GM23338 (cell line): ENCODE results near the gene CAMSAP3. TPM values are rescaled to one million over a fixed set of nuclear protein-coding genes. Genes with fewer than 3 reads are reported as not detected.

Experiments
- ATAC-seq: fragments of 200-7000 bp; cut with Tn5 transposase; 3 replicates; pipeline ENCODE4 v1.9.1; 2020
- DNase-seq: peaks from one replicate; pipeline ENCODE4 v3.0.0-alpha.2; 2015; ENCODE audit warnings: low spot score
- H2AFZ ChIP-seq: fragments of 200-600 bp; sonication (generic); 2 replicates; pipeline ENCODE4 v1.8.0; 2016; ENCODE audit warnings: antibody characterized with exemption, mild to moderate bottlenecking, moderate library complexity
- H3F3A ChIP-seq: fragments of 200-600 bp; sonication (generic); replicated peaks from 2 replicates; pipeline ENCODE4 v1.8.0; 2017; ENCODE audit warnings: antibody characterized with exemption, mixed run types, low read depth
- H3K27ac ChIP-seq: fragments of 200-600 bp; sonication (generic); 2 replicates; pipeline ENCODE4 v1.6.1; 2016; ENCODE audit warnings: low read depth
- H3K27me3 ChIP-seq: fragments of 200-600 bp; sonication (generic); 2 replicates; pipeline ENCODE4 v1.8.0; 2016; ENCODE audit warnings: mild to moderate bottlenecking, mixed run types, moderate library complexity; ENCODE audit not compliant: insufficient read depth
- H3K36me3 ChIP-seq: fragments of 200-600 bp; sonication (generic); 2 replicates; pipeline ENCODE4 v1.8.0; 2016; ENCODE audit warnings: mild to moderate bottlenecking; ENCODE audit not compliant: insufficient read depth
- H3K4me1 ChIP-seq: fragments of 200-600 bp; sonication (generic); 2 replicates; pipeline ENCODE4 v1.8.0; 2016; ENCODE audit warnings: mild to moderate bottlenecking, moderate library complexity; ENCODE audit not compliant: insufficient read depth
- H3K4me2 ChIP-seq: fragments of 200-600 bp; sonication (generic); 2 replicates; pipeline ENCODE4 v1.7.1; 2017; ENCODE audit warnings: mixed run types
- H3K4me3 ChIP-seq: fragments of 200-600 bp; sonication (generic); 2 replicates; pipeline ENCODE4 v1.6.1; 2016; ENCODE audit warnings: mixed run types
- H3K79me2 ChIP-seq: fragments of 200-600 bp; sonication (generic); replicated peaks from 2 replicates; pipeline ENCODE4 v1.8.0; 2017; ENCODE audit warnings: mild to moderate bottlenecking; ENCODE audit not compliant: insufficient read depth
- H3K9me2 ChIP-seq: fragments of 200-600 bp; sonication (generic); 2 replicates; pipeline ENCODE4 v1.8.0; 2017; ENCODE audit not compliant: insufficient read depth
- H4K20me1 ChIP-seq: fragments of 200-600 bp; sonication (generic); replicated peaks from 2 replicates; pipeline ENCODE4 v1.8.0; 2017; ENCODE audit warnings: mild to moderate bottlenecking; ENCODE audit not compliant: insufficient read depth
- H3K27ac Mint-ChIP-seq: 2 replicates; pipeline ENCODE4 v1.8.0; 2020; ENCODE audit warnings: inconsistent platforms, mild to moderate bottlenecking, moderate library complexity, mixed read lengths
- H3K27me3 Mint-ChIP-seq: 3 replicates; pipeline ENCODE4 v1.8.0; 2022; ENCODE audit warnings: low read depth, mild to moderate bottlenecking, moderate library complexity, mixed read lengths, inconsistent platforms; ENCODE audit not compliant: insufficient read depth, poor library complexity
- H3K36me3 Mint-ChIP-seq: 3 replicates; pipeline ENCODE4 v1.8.0; 2021; ENCODE audit warnings: low read depth, mild to moderate bottlenecking, inconsistent platforms, moderate library complexity, mixed read lengths
- H3K4me1 Mint-ChIP-seq: 3 replicates; pipeline ENCODE4 v1.8.0; 2020; ENCODE audit warnings: mild to moderate bottlenecking, inconsistent platforms, mixed read lengths
- H3K4me3 Mint-ChIP-seq: 3 replicates; pipeline ENCODE4 v1.8.0; 2021; ENCODE audit warnings: moderate library complexity, mild to moderate bottlenecking, inconsistent platforms, mixed read lengths
- H3K9me3 Mint-ChIP-seq: 3 replicates; pipeline ENCODE4 v1.8.0; 2020; ENCODE audit warnings: moderate library complexity, mild to moderate bottlenecking, inconsistent platforms, mixed read lengths
- CREB1 ChIP-seq: fragments of 250-450 bp; sonication (Bioruptor Pico); IDR thresholded peaks from 2 replicates; pipeline ENCODE4 v1.5.0; 2020; ENCODE audit warnings: low read depth, mild to moderate bottlenecking, moderate library complexity
- ETS1 ChIP-seq: IDR thresholded peaks from 2 replicates; pipeline ENCODE4 v1.6.1; 2016; ENCODE audit warnings: antibody characterized with exemption
- EZH2 ChIP-seq: fragments of 200-600 bp; sonication (generic); IDR thresholded peaks from one replicate; pipeline ENCODE4 v1.8.0; 2017; ENCODE audit warnings: antibody characterized with exemption, mild to moderate bottlenecking, low read depth; ENCODE audit not compliant: unreplicated experiment
- EZH2phosphoT487 ChIP-seq: fragments of 200-600 bp; sonication (generic); IDR thresholded peaks from one replicate; pipeline ENCODE4 v1.8.1; 2018; ENCODE audit warnings: antibody characterized with exemption; ENCODE audit not compliant: unreplicated experiment
- JUNB ChIP-seq: IDR thresholded peaks from one replicate; pipeline ENCODE4 v1.6.1; 2016; ENCODE audit warnings: antibody characterized with exemption; ENCODE audit not compliant: unreplicated experiment
- NANOG ChIP-seq: IDR thresholded peaks from 2 replicates; pipeline ENCODE4 v1.6.1; 2016; ENCODE audit warnings: antibody characterized with exemption, borderline replicate concordance
- REST ChIP-seq: IDR thresholded peaks from one replicate; pipeline ENCODE4 v1.6.1; 2018; ENCODE audit warnings: antibody characterized with exemption; ENCODE audit not compliant: unreplicated experiment
- STAT1 ChIP-seq: IDR thresholded peaks from one replicate; pipeline ENCODE4 v1.6.1; 2016; ENCODE audit warnings: antibody characterized with exemption; ENCODE audit not compliant: unreplicated experiment
- ZNF331 ChIP-seq: fragments of 250-450 bp; sonication (Bioruptor Pico); IDR thresholded peaks from 2 replicates; pipeline ENCODE4 v1.5.0; 2020; ENCODE audit warnings: low read depth, mild to moderate bottlenecking, moderate library complexity
- polyA plus RNA-seq: library from polyadenylated mRNA; unstranded; fragments of >200 nt; fragmentation: Nextera tagmentation; extraction: Ambion mirVana; gene quantifications from 2 replicates; pipeline ENCODE4 v1.2.1, GENCODE V29; 2016
- total RNA-seq: library from RNA; depleted of rRNA; stranded (reverse); fragments of >200 nt; shearing (Covaris generic); gene quantifications from 2 replicates; pipeline ENCODE4 v1.2.3, GENCODE V29; 2014

CAMSAP3 gene
- total and polyA plus RNA-seq, 2 experiments from 2014 or later = 6.4 to 32.2 TPM

GRCh38 chr19:7638802-7639465 lies 43.3 kb downstream of the CAMSAP3 start:
- H3K4me3 Mint-ChIP-seq = no peak overlapping the region
- peaks cover 24% of the 10 kb centered on the region for H3K27me3 ChIP-seq

More at GRCh38 chr19:7638802-7639465, 43.3 kb downstream of the CAMSAP3 start:
- Histone ChIP-seq H3K4me3 (no peak overlapping the region), H3F3A (peaks cover 9% of the 10 kb centered on the region), H2AFZ (no peak overlapping the region), H3K4me1 (no peaks in the 10 kb centered on the region), H3K27ac (no peak overlapping the region), H3K9me2 (no peaks in the 10 kb centered on the region), H3K4me2 (no peak overlapping the region), H3K36me3 (no peaks in the 10 kb centered on the region), H4K20me1 (no peaks in the 10 kb centered on the region; the same call in 1 of the 2 replicates), H3K79me2 (no peaks in the 10 kb centered on the region)
- Mint-ChIP-seq H3K9me3 (no peaks in the 10 kb centered on the region; the same call in 2 of the 3 replicates), H3K36me3 (no peaks in the 10 kb centered on the region), H3K27me3 (peaks cover 26% of the 10 kb centered on the region), H3K4me1 (no peaks in the 10 kb centered on the region; the same call in 2 of the 3 replicates), H3K27ac (no peak overlapping the region)
- ATAC-seq = no peak
- DNase-seq = no peak
- TF ChIP-seq EZH2phosphoT487 (no peak), REST (no peak), ZNF331 (CRISPR knock-in tag) (no peak), NANOG (no peak), EZH2 (no peak), JUNB (no peak), CREB1 (CRISPR knock-in tag) (no peak), ETS1 (no peak), STAT1 (no peak)
